Fibroblast of villous mesenchyme (primary cell): ENCODE results near the gene LNX2. TPM values are rescaled to one million over a fixed set of nuclear protein-coding genes. Genes with fewer than 3 reads are reported as not detected.

Experiments
- DNase-seq: peaks from one replicate; pipeline ENCODE4 v3.0.0-alpha.2; 2010; ENCODE audit warnings: low read depth
- H3K4me3 ChIP-seq: 2 replicates; pipeline ENCODE4 v1.5.1; 2011; ENCODE audit warnings: low read depth, mild to moderate bottlenecking, low read length
- CTCF ChIP-seq: IDR thresholded peaks from 2 replicates; pipeline ENCODE4 v1.5.1; 2012; ENCODE audit warnings: low read depth, mild to moderate bottlenecking, low read length; ENCODE audit not compliant: insufficient read depth
- total RNA-seq: library from RNA; depleted of rRNA; stranded (reverse); fragments of >200 nt; gene quantifications from 2 replicates; pipeline ENCODE4 v1.2.3, GENCODE V29; 2012

LNX2 gene
- total RNA-seq, 1 donor = 7.8 TPM

- no peak for TF ChIP-seq CTCF
- H3K4me3 ChIP-seq = no peak overlapping the region
- no peak for DNase-seq
These were observed 60.6 kb downstream of the LNX2 start for GRCh38 chr13:27559719-27560118.

- no peak overlapping the region for H3K4me3 ChIP-seq
- TF ChIP-seq CTCF = no peak
- DNase-seq = no peak
These were observed 64.2 kb downstream of the LNX2 start for GRCh38 chr13:27556109-27556508.

- DNase-seq = peak; percentile 39
- H3K4me3 ChIP-seq = no peak overlapping the region
- no peak for TF ChIP-seq CTCF
These were observed 68.8 kb downstream of the LNX2 start for GRCh38 chr13:27551562-27551961.

- TF ChIP-seq CTCF = no peak
These were observed 70.8 kb downstream of the LNX2 start for GRCh38 chr13:27549406-27549981.

GRCh38 chr13:27542220-27542619 lies 78.1 kb downstream of the LNX2 start:
- H3K4me3 ChIP-seq = no peak overlapping the region
- TF ChIP-seq CTCF = no peak
- peak; percentile 55 for DNase-seq

More at GRCh38 chr13:27549406-27549981, 70.8 kb downstream of the LNX2 start:
- peak; percentile 20 for DNase-seq
- no peak overlapping the region for H3K4me3 ChIP-seq

- peak overlapping the region; percentile 15 for H3K4me3 ChIP-seq
- DNase-seq = peak; percentile 89
- TF ChIP-seq CTCF = no peak
These were observed 78.9 kb downstream of the LNX2 start for GRCh38 chr13:27541386-27541785.
